DND-41 (cell line): ENCODE data around the gene PARVA.

Source experiments
- CTCF ChIP-seq: IDR thresholded peaks from 2 replicates; pipeline ENCODE4 v1.5.1; 2012; ENCODE audit warnings: borderline replicate concordance, low read length, moderate library complexity, mild to moderate bottlenecking; ENCODE audit not compliant: poor library complexity, severe bottlenecking; ENCODE audit errors: extremely low read depth
- EZH2 ChIP-seq: IDR thresholded peaks from 3 replicates; pipeline ENCODE4 v1.6.1; 2012; ENCODE audit warnings: borderline replicate concordance, low read depth, mild to moderate bottlenecking, moderate library complexity, low read length, inconsistent platforms; ENCODE audit not compliant: severe bottlenecking

GRCh38 chr11:12390687-12391110 is 13.3 kb downstream of the PARVA start:
- TF ChIP-seq CTCF (no peak), EZH2 (no peak)
